Endometrial microvascular endothelial cells (primary cell): Measurements from ENCODE around the gene MTOR. TPM values are rescaled to one million over a fixed set of nuclear protein-coding genes. Genes with fewer than 3 reads are reported as not detected.

Experiments used
- in situ Hi-C: cut with HindIII; loops from 2 replicates; pipeline ENCODE4 v1.10.0; 2017; ENCODE audit warnings: low sequenced_read_pairs, low pct_unique_long_range_greater_than_20kb; ENCODE audit errors: inconsistent ontology term
- total RNA-seq: library from RNA; depleted of rRNA; stranded (reverse); fragments of >200 nt; gene quantifications from one replicate; pipeline ENCODE4 v1.2.3, GENCODE V29; 2015; ENCODE audit errors: inconsistent ontology term

Gene MTOR
- total RNA-seq, 1 donor from 2014 or later = 49.7 TPM

- in situ Hi-C loops = no loop called here
Measured at GRCh38 chr1:11058595-11059154, 203.7 kb downstream of the MTOR start.

- in situ Hi-C loops = no loop called here
Measured at GRCh38 chr1:11058026-11058425, 204.3 kb downstream of the MTOR start.

GRCh38 chr1:11057477-11057876, 204.9 kb downstream of the MTOR start:
- in situ Hi-C loops = no loop called here

Other genes starting within 250 kb of the MTOR start
- gene TARDBP, start 249.9 kb downstream of the MTOR start, total RNA-seq = 114 TPM
- gene MASP2, start 215.3 kb downstream of the MTOR start, total RNA-seq = not detected
- 105 TPM for gene SRM, start 202.5 kb downstream of the MTOR start, total RNA-seq
- gene EXOSC10, start 162.7 kb downstream of the MTOR start, total RNA-seq = 91.4 TPM
- not detected for gene ANGPTL7, start 73.2 kb downstream of the MTOR start, total RNA-seq
- 15.4 TPM for gene UBIAD1, start 10.6 kb upstream of the MTOR start, total RNA-seq
- 0.56 TPM for gene DISP3, start 216.6 kb upstream of the MTOR start, total RNA-seq